Measurements from ENCODE around the gene MYL5. TPM values are rescaled to one million over a fixed set of nuclear protein-coding genes. Genes with fewer than 3 reads are reported as not detected.

Gene MYL5
- total and polyA plus RNA-seq, 2 donors, result 32.9 to 34.1 TPM

DNA sequence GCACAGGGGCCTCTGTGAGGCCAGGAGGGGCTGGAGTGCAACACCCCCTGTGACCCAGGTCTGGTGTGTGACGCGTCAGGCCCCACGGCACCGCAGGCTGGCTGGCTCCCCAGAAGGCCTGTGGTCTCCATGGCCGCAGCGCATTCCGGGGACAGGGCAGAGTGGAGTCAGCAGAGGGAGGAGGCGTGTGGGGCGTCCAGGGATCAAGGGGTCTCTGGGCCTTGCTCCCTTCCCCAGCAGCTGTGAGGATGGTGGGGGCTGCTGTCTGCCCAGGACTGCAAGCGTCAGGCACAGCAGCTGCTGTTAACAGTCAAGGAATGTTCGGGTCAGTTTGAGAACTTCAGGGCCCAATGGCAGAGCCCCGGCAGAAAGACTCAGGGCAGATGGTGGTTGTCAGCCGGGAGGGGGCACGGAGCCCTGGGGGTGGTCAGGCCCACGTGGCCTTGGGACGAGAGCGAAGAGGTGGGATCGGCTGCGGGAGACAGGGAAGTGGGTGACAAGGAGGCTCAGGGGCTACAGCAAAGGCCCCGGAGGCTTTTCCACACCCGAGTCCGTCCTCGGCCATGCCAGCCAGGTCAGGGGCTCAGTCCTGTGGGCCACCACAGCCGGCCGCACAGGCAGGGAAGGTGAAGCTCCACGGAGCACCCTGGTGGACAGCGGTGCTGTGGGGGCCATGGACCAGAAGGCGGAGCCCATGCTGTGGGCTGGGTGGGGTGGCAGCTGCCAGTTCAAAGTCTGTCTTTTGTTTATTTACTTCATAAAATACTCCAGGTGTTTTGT lies 49.6 kb downstream of the MYL5 start:
- no peaks in the 10 kb centered on the region for H3K4me1 ChIP-seq (ENCODE audit: control insufficient read depth in 2 of 2, insufficient read depth in 2 of 2, low read length in 2 of 2)
- H3K27me3 ChIP-seq (ENCODE audit: control insufficient read depth in 2 of 2, insufficient read depth in 1 of 2, low read length in 1 of 2), result no peaks in the 10 kb centered on the region
- DNase-seq (ENCODE audit: low read depth in 6 of 9, low spot score in 9 of 9), result no peak
- peaks cover 2 to 10% of the 10 kb centered on the region in 2 donors for H3K9me3 ChIP-seq (ENCODE audit: control insufficient read depth in 2 of 2, insufficient read depth in 1 of 2, low read length in 1 of 2)
- no peak overlapping the region for H3K27ac ChIP-seq (ENCODE audit: low read depth in 1 of 2, low read length in 1 of 2)
- no peak overlapping the region for H3K4me3 ChIP-seq (ENCODE audit: low read length in 2 of 2)
- 98% methylated on average over 28 of the region's 28 CpGs for WGBS
- H3K36me3 ChIP-seq (ENCODE audit: control insufficient read depth in 2 of 2, insufficient read depth in 2 of 2, low read length in 1 of 2), result peaks cover 7 to 41% of the 10 kb centered on the region in 2 donors

GRCh38 chr4:725391-726234 lies 51.3 kb downstream of the MYL5 start:
- no peak for DNase-seq (ENCODE audit: low read depth in 6 of 9, low spot score in 9 of 9)
- Histone ChIP-seq H3K27ac (ENCODE audit: low read depth in 1 of 2, low read length in 1 of 2) (no peak overlapping the region), H3K36me3 (ENCODE audit: control insufficient read depth in 2 of 2, insufficient read depth in 2 of 2, low read length in 1 of 2) (peaks cover 8 to 38% of the 10 kb centered on the region in 2 donors), H3K27me3 (ENCODE audit: control insufficient read depth in 2 of 2, insufficient read depth in 1 of 2, low read length in 1 of 2) (no peaks in the 10 kb centered on the region), H3K9me3 (ENCODE audit: control insufficient read depth in 2 of 2, insufficient read depth in 1 of 2, low read length in 1 of 2) (peaks cover 2 to 14% of the 10 kb centered on the region in 2 donors), H3K4me3 (ENCODE audit: low read length in 2 of 2) (no peak overlapping the region), H3K4me1 (ENCODE audit: control insufficient read depth in 2 of 2, insufficient read depth in 2 of 2, low read length in 2 of 2) (no peaks in the 10 kb centered on the region)
- WGBS, result 96% methylated on average over 41 of the region's 41 CpGs

DNA sequence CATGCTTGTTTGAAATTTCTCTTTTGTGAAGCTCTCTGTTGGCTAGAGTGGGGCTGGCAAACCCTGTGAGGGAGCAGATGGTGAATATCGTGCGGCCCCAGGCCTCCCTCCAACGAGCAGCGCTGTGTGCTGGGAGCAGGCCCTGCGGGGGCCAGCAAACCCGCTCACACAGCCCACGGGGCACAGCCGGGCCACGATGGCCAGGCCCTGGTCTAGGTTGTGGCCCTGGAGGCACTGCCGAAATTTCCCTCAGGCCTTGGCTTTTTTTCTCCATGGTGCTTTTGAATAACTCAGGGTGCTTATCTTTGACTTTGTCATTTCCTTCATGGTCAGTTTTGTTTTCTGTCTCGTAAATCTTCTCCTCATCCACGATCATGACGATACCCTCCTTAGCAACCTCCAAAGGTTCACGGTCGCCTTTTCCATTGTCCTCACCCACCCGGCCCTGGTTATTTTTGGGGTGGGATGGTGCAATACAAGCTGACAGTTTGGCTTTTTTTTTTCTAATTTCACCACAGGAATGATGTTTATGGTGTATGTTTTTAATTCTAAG lies 52.0 kb downstream of the MYL5 start:
- Histone ChIP-seq H3K4me1 (ENCODE audit: control insufficient read depth in 2 of 2, insufficient read depth in 2 of 2, low read length in 2 of 2) (no peaks in the 10 kb centered on the region), H3K27ac (ENCODE audit: low read depth in 1 of 2, low read length in 1 of 2) (no peak overlapping the region), H3K4me3 (ENCODE audit: low read length in 2 of 2) (no peak overlapping the region), H3K27me3 (ENCODE audit: control insufficient read depth in 2 of 2, insufficient read depth in 1 of 2, low read length in 1 of 2) (no peaks in the 10 kb centered on the region), H3K9me3 (ENCODE audit: control insufficient read depth in 2 of 2, insufficient read depth in 1 of 2, low read length in 1 of 2) (peaks cover 2 to 16% of the 10 kb centered on the region in 2 donors), H3K36me3 (ENCODE audit: control insufficient read depth in 2 of 2, insufficient read depth in 2 of 2, low read length in 1 of 2) (peaks cover 15 to 40% of the 10 kb centered on the region in 2 donors)
- no peak for DNase-seq (ENCODE audit: low read depth in 6 of 9, low spot score in 9 of 9)
- WGBS, result 84% methylated on average over 16 of the region's 16 CpGs

GRCh38 chr4:726838-727237 lies 52.5 kb downstream of the MYL5 start:
- Histone ChIP-seq H3K4me3 (ENCODE audit: low read length in 2 of 2) (no peak overlapping the region), H3K36me3 (ENCODE audit: control insufficient read depth in 2 of 2, insufficient read depth in 2 of 2, low read length in 1 of 2) (peaks cover 16 to 37% of the 10 kb centered on the region in 2 donors), H3K4me1 (ENCODE audit: control insufficient read depth in 2 of 2, insufficient read depth in 2 of 2, low read length in 2 of 2) (no peaks in the 10 kb centered on the region), H3K9me3 (ENCODE audit: control insufficient read depth in 2 of 2, insufficient read depth in 1 of 2, low read length in 1 of 2) (peaks cover 2 to 17% of the 10 kb centered on the region in 2 donors), H3K27ac (ENCODE audit: low read depth in 1 of 2, low read length in 1 of 2) (no peak overlapping the region), H3K27me3 (ENCODE audit: control insufficient read depth in 2 of 2, insufficient read depth in 1 of 2, low read length in 1 of 2) (no peaks in the 10 kb centered on the region)
- DNase-seq (ENCODE audit: low read depth in 6 of 9, low spot score in 9 of 9), result no peak
- WGBS, result 94% methylated on average over 17 of the region's 17 CpGs

DNA sequence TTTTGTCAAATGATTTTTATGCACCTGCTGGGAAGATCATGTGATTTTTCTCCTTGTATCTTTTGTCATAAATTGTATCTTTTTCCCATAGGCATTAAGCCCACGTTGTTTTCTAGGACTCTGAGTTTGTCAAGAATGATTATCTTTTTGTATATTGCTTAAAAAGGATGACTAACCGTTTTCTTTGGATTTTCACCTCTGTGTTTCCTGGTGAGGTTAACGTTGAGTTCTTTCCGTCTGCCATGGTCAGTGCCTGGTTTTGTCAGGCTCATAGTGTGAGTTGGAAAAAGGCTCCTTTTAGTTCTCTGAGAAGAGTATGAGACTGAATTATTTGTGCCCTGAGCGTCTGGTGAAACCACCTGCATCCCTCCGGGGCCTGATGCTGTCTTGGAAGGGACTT lies 53.2 kb downstream of the MYL5 start:
- Histone ChIP-seq H3K4me1 (ENCODE audit: control insufficient read depth in 2 of 2, insufficient read depth in 2 of 2, low read length in 2 of 2) (no peaks in the 10 kb centered on the region), H3K27me3 (ENCODE audit: control insufficient read depth in 2 of 2, insufficient read depth in 1 of 2, low read length in 1 of 2) (no peaks in the 10 kb centered on the region), H3K27ac (ENCODE audit: low read depth in 1 of 2, low read length in 1 of 2) (no peak overlapping the region), H3K4me3 (ENCODE audit: low read length in 2 of 2) (no peak overlapping the region), H3K36me3 (ENCODE audit: control insufficient read depth in 2 of 2, insufficient read depth in 2 of 2, low read length in 1 of 2) (peaks cover 19 to 38% of the 10 kb centered on the region in 2 donors), H3K9me3 (ENCODE audit: control insufficient read depth in 2 of 2, insufficient read depth in 1 of 2, low read length in 1 of 2) (peaks cover 0 to 17% of the 10 kb centered on the region in 2 donors)
- WGBS, result 94% methylated on average over 6 of the region's 6 CpGs
- no peak for DNase-seq (ENCODE audit: low read depth in 6 of 9, low spot score in 9 of 9)

- no peaks in the 10 kb centered on the region for H3K27me3 ChIP-seq (ENCODE audit: control insufficient read depth in 2 of 2, insufficient read depth in 1 of 2, low read length in 1 of 2)
- no peak overlapping the region for H3K27ac ChIP-seq (ENCODE audit: low read depth in 1 of 2, low read length in 1 of 2)
- no peak for DNase-seq (ENCODE audit: low read depth in 6 of 9, low spot score in 9 of 9)
- H3K9me3 ChIP-seq (ENCODE audit: control insufficient read depth in 2 of 2, insufficient read depth in 1 of 2, low read length in 1 of 2), result peaks cover 0 to 17% of the 10 kb centered on the region in 2 donors
- H3K4me3 ChIP-seq (ENCODE audit: low read length in 2 of 2), result no peak overlapping the region
- WGBS, result 96% methylated on average over 20 of the region's 20 CpGs
- H3K36me3 ChIP-seq (ENCODE audit: control insufficient read depth in 2 of 2, insufficient read depth in 2 of 2, low read length in 1 of 2), result peaks cover 30 to 46% of the 10 kb centered on the region in 2 donors
- no peaks in the 10 kb centered on the region for H3K4me1 ChIP-seq (ENCODE audit: control insufficient read depth in 2 of 2, insufficient read depth in 2 of 2, low read length in 2 of 2)
These were observed 55.3 kb downstream of the MYL5 start for GRCh38 chr4:729336-730315.

DNA sequence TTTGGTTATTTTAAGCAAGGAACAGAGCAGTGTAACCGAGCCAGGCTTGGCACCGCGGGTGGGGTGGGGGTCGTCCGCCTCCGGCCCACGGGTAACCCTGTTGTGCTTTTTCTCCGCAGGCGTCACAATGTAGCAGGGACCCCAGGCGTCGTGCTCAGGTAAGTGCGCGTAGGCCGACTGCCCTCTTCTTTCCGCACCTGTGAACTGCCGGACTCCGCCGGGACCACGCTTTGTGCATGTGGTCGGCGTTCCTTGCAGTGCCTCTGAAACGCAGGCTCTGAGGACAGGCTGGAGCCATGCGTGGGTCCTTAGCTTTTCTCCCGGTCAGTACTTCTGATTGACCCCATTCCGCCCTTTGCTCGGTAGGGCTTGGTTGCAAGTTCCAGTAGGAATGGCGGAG lies 56.2 kb downstream of the MYL5 start:
- H3K9me3 ChIP-seq (ENCODE audit: control insufficient read depth in 2 of 2, insufficient read depth in 1 of 2, low read length in 1 of 2), result peaks cover 0 to 17% of the 10 kb centered on the region in 2 donors
- peaks cover 37 to 55% of the 10 kb centered on the region in 2 donors for H3K36me3 ChIP-seq (ENCODE audit: control insufficient read depth in 2 of 2, insufficient read depth in 2 of 2, low read length in 1 of 2)
- no peak overlapping the region for H3K27ac ChIP-seq (ENCODE audit: low read depth in 1 of 2, low read length in 1 of 2)
- H3K4me3 ChIP-seq (ENCODE audit: low read length in 2 of 2), result no peak overlapping the region
- no peaks in the 10 kb centered on the region for H3K4me1 ChIP-seq (ENCODE audit: control insufficient read depth in 2 of 2, insufficient read depth in 2 of 2, low read length in 2 of 2)
- 99% methylated on average over 27 of the region's 27 CpGs for WGBS
- DNase-seq (ENCODE audit: low read depth in 6 of 9, low spot score in 9 of 9), result no peak
- no peaks in the 10 kb centered on the region for H3K27me3 ChIP-seq (ENCODE audit: control insufficient read depth in 2 of 2, insufficient read depth in 1 of 2, low read length in 1 of 2)
